HCT116 (cell line): ENCODE results near the gene SIX3. TPM values are rescaled to one million over a fixed set of nuclear protein-coding genes. Genes with fewer than 3 reads are reported as not detected.

Source experiments
- ATAC-seq: fragments of 200-7000 bp; cut with Tn5 transposase; 2 replicates; pipeline ENCODE4 v1.9.1; 2020; ENCODE audit warnings: mild to moderate bottlenecking, moderate library complexity
- BruUV-seq: library from RNA; stranded (reverse); fragments of 400-500 nt; replicated peaks from 2 replicates; lab custom pipeline; 2021; lab: Mats Ljungman, UMichigan
- CTCF ChIA-PET: fragments of 300-600 bp; sonication (Branson Sonifier 250); formaldehyde crosslinking; loops from one replicate; lab custom pipeline; 2021; ENCODE audit warnings: antibody characterized with exemption; lab: Charles Lee
- POLR2A ChIA-PET: fragments of 300-600, 350-600 bp; sonication (Branson Sonifier 250); formaldehyde crosslinking; loops from one replicate; lab custom pipeline; 2021; ENCODE audit warnings: antibody characterized with exemption; lab: Charles Lee
- RAD21 ChIA-PET, 2 experiments: fragments of 300-600 bp; sonication (Branson Sonifier 250); formaldehyde crosslinking; loops; one replicate each; lab custom pipeline; 2023; ENCODE audit warnings: low total read pairs in 2 of 2; ENCODE audit not compliant: uncharacterized antibody in 2 of 2, unreplicated experiment in 2 of 2, low non-redundant PET in 1 of 2; lab: Charles Lee
- DNase-seq: peaks from one replicate; pipeline ENCODE4 v3.0.0-alpha.2; 2010; ENCODE audit warnings: low read depth, low spot score
- H2AFZ ChIP-seq: fragments of 200-600 bp; shearing (Covaris generic), sonication (generic); 2 replicates; pipeline ENCODE4 v1.6.1; 2017; ENCODE audit warnings: low read depth, mixed run types, mixed read lengths, antibody characterized with exemption, low read length; ENCODE audit not compliant: poor library complexity, severe bottlenecking
- H3K27ac ChIP-seq: 2 replicates; pipeline ENCODE4 v1.5.1; 2012; ENCODE audit warnings: low read depth, low read length
- H3K27me3 ChIP-seq: fragments of 200-600 bp; sonication (generic); 2 replicates; pipeline ENCODE4 v1.6.1; 2016; ENCODE audit warnings: mixed run types, low read length, mixed read lengths; ENCODE audit not compliant: insufficient read depth
- H3K36me3 ChIP-seq, 2 experiments: fragments of 200-500 bp in 1 of 2; fragments of 200-600 bp in 1 of 2; sonication (Bioruptor generic) in 1 of 2; sonication (generic) in 1 of 2; 2 replicates each; pipeline versions ENCODE4 v1.5.1 to v1.6.1; 2014 to 2016; ENCODE audit warnings: low read length in 2 of 2, inconsistent platforms in 1 of 2, mixed read lengths in 1 of 2, mixed run types in 1 of 2; ENCODE audit not compliant: insufficient read depth in 2 of 2, control insufficient read depth in 1 of 2
- H3K4me1 ChIP-seq, 2 experiments: fragments of 200-600 bp in 1 of 2; sonication (generic) in 1 of 2; 2 replicates each; pipeline versions ENCODE4 v1.5.1 to v1.6.1; 2012 to 2017; ENCODE audit warnings: low read length in 2 of 2, inconsistent platforms in 1 of 2, mild to moderate bottlenecking in 1 of 2, mixed read lengths in 1 of 2, mixed run types in 1 of 2, moderate library complexity in 1 of 2; ENCODE audit not compliant: insufficient read depth in 2 of 2, control insufficient read depth in 1 of 2
- H3K4me2 ChIP-seq: fragments of 200-600 bp; sonication (generic); 2 replicates; pipeline ENCODE4 v1.6.1; 2017; ENCODE audit warnings: mixed run types, low read length, mixed read lengths
- H3K4me3 ChIP-seq, 2 experiments: fragments of 200-600 bp in 1 of 2; sonication (generic) in 1 of 2; replicated peaks in 1 of 2; 2 replicates each; pipeline ENCODE4 v1.5.1; 2011 to 2016; ENCODE audit warnings: low read length in 2 of 2, control low read depth in 1 of 2, low read depth in 1 of 2, mild to moderate bottlenecking in 1 of 2, mixed read lengths in 1 of 2, mixed run types in 1 of 2
- H3K79me2 ChIP-seq: fragments of 200-600 bp; sonication (generic); 2 replicates; pipeline ENCODE4 v1.6.1; 2017; ENCODE audit warnings: mild to moderate bottlenecking, mixed run types, low read length, moderate library complexity, mixed read lengths; ENCODE audit not compliant: insufficient read depth
- H3K9ac ChIP-seq: fragments of 200-600 bp; sonication (generic); 2 replicates; pipeline ENCODE4 v1.6.1; 2016; ENCODE audit warnings: low read length, mixed read lengths
- H3K9me2 ChIP-seq: fragments of 200-600 bp; sonication (generic), shearing (Covaris generic); 2 replicates; pipeline ENCODE4 v1.6.1; 2017; ENCODE audit warnings: mixed run types, mild to moderate bottlenecking, moderate library complexity; ENCODE audit not compliant: insufficient read depth
- H3K9me3 ChIP-seq, 2 experiments: fragments of 200-500 bp in 1 of 2; fragments of 200-600 bp in 1 of 2; sonication (Bioruptor generic) in 1 of 2; sonication (generic) in 1 of 2; 2 replicates each; pipeline ENCODE4 v1.6.1; 2014 to 2017; ENCODE audit warnings: low read length in 2 of 2, mixed read lengths in 2 of 2, inconsistent platforms in 1 of 2, low read depth in 1 of 2, mild to moderate bottlenecking in 1 of 2, mixed run types in 1 of 2, moderate library complexity in 1 of 2; ENCODE audit not compliant: control insufficient read depth in 1 of 2, insufficient read depth in 1 of 2
- H4K20me1 ChIP-seq: fragments of 200-600 bp; sonication (generic), shearing (Covaris generic); 2 replicates; pipeline ENCODE4 v1.6.1; 2017; ENCODE audit warnings: mixed run types, mild to moderate bottlenecking, moderate library complexity; ENCODE audit not compliant: insufficient read depth
- CBX3 ChIP-seq: IDR thresholded peaks from 2 replicates; pipeline ENCODE4 v1.6.1; 2012; ENCODE audit warnings: low read depth
- EZH2phosphoT487 ChIP-seq: fragments of 200-600 bp; IDR thresholded peaks from 2 replicates; pipeline ENCODE4 v1.6.1; 2018; ENCODE audit warnings: antibody characterized with exemption, borderline replicate concordance
- JUND ChIP-seq: IDR thresholded peaks from 2 replicates; pipeline ENCODE4 v1.6.1; 2012
- POLR2A ChIP-seq: IDR thresholded peaks from 2 replicates; pipeline ENCODE4 v1.7.0; 2011; ENCODE audit warnings: borderline replicate concordance; ENCODE audit not compliant: insufficient read depth, insufficient read length; ENCODE audit errors: extremely low read depth
- POLR2AphosphoS5 ChIP-seq: IDR thresholded peaks from 2 replicates; pipeline ENCODE4 v1.6.1; 2011; ENCODE audit warnings: mild to moderate bottlenecking, low read depth, low read length, moderate library complexity
- RAD21 ChIP-seq: IDR thresholded peaks from 2 replicates; pipeline ENCODE4 v1.6.1; 2012; ENCODE audit warnings: low read depth, mild to moderate bottlenecking
- SIN3A ChIP-seq: IDR thresholded peaks from 2 replicates; pipeline ENCODE4 v1.6.1; 2012; ENCODE audit warnings: low read depth
- SRF ChIP-seq: IDR thresholded peaks from 2 replicates; pipeline ENCODE4 v1.6.1; 2012; ENCODE audit warnings: low read depth
- TCF7L2 ChIP-seq: IDR thresholded peaks from 2 replicates; pipeline ENCODE4 v1.7.0; 2011; ENCODE audit warnings: borderline replicate concordance, inconsistent platforms; ENCODE audit not compliant: insufficient read depth, insufficient read length; ENCODE audit errors: extremely low read depth
- YY1 ChIP-seq: IDR thresholded peaks from 2 replicates; pipeline ENCODE4 v1.6.1; 2011; ENCODE audit warnings: low read length, low read depth, moderate library complexity, mild to moderate bottlenecking; ENCODE audit not compliant: insufficient replicate concordance; ENCODE audit errors: extremely low read depth
- ZFX ChIP-seq: fragments of 450-650 bp; IDR thresholded peaks from 2 replicates; pipeline ENCODE4 v1.6.1; 2017
- intact Hi-C: fragments of 100-400 bp; cut with micrococcal nuclease; formaldehyde crosslinking; loops from 2 replicates; pipeline ENCODE4 v1.10.0; 2022
- total RNA-seq: library from RNA; stranded (reverse); gene quantifications from one replicate; pipeline ENCODE4 v1.2.1, GENCODE V29; 2021; ENCODE audit not compliant: unreplicated experiment
- TF ChIP-seq, protein P1 (sequence below): IDR thresholded peaks from 2 replicates; pipeline ENCODE4 v1.6.1; 2012
- TF ChIP-seq, protein P2 (sequence below): IDR thresholded peaks from 2 replicates; pipeline ENCODE4 v1.6.1; 2012; ENCODE audit warnings: low read depth
- TF ChIP-seq, protein P3 (sequence below): IDR thresholded peaks from 2 replicates; pipeline ENCODE4 v1.6.1; 2011; ENCODE audit warnings: mild to moderate bottlenecking, low read length, moderate library complexity; ENCODE audit not compliant: insufficient replicate concordance; ENCODE audit errors: extremely low read depth

The SIX3 gene
- total RNA-seq, 1 experiment from 2014 or later, result 1.2 TPM

DNA sequence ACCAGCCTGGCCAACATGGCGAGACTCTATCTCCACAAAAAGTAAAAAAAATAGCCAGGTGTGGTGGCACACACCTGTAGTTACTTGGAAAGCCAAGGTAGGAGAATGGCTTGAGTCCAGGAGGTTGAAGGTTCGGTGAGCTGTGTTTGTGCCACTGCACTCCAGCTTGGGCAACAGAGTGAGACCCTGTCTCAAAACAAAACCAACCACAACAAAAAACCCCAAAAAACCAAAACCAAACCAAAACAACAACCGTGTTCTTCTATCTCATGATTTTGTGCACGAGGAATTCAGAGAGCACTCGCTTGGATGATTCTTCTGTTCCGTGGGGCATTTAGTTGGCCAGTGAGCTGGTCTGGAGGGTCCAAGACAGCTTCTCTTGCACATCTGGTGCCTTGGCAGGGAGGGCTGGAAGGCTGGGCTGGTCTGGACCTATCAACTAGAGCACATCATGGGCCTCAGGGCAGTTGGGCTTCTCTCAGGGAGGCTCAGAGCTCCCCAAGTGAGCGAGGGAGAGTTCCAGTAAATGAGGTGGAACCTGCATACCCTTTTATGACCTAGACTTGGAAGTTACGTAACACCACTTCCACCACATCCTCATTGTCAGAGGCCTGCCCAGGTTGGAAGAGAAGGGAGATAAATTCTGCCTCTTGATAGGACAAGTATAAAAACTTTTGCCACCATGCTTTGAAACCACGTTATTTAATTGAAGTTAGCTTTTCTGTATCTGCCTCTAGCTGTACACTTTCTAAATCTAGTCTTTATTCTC is 42.5 kb downstream of the SIX3 start:
- no peaks in the 10 kb centered on the region for H4K20me1 ChIP-seq
- ChIA-PET RAD21 (no interaction called here), POLR2A (no interaction called here), CTCF (interaction anchor here (1.2 to 1.9 kb wide), 2 partner anchors 11 to 595 kb away, joined by 3 to 7 read pairs; no protein-coding TSS in a partner anchor)
- DNase-seq (no peak), ATAC-seq (no peak)
- H2AFZ ChIP-seq, result no peak overlapping the region
- no peak overlapping the region for H3K4me3 ChIP-seq
- H3K9me3 ChIP-seq, result peaks cover 4 to 7% of the 10 kb centered on the region in 2 experiments; a peak in 2 of 4 replicates
- no peak overlapping the region for H3K4me2 ChIP-seq
- H3K9ac ChIP-seq, result no peak overlapping the region
- BruUV-seq, result no TSS peak
- no peaks in the 10 kb centered on the region for H3K36me3 ChIP-seq
- H3K9me2 ChIP-seq, result no peaks in the 10 kb centered on the region
- no peak overlapping the region for H3K27ac ChIP-seq
- H3K79me2 ChIP-seq, result no peaks in the 10 kb centered on the region
- no peaks in the 10 kb centered on the region for H3K27me3 ChIP-seq
- intact Hi-C loops, result loop anchor here (5.0 kb wide), 1 partner anchor 593 kb away; no protein-coding TSS in a partner anchor
- TF ChIP-seq EZH2phosphoT487, result no peak
- TF ChIP-seq, protein P1, sequence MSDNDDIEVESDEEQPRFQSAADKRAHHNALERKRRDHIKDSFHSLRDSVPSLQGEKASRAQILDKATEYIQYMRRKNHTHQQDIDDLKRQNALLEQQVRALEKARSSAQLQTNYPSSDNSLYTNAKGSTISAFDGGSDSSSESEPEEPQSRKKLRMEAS, result no peak
- no peak for TF ChIP-seq POLR2A
- TF ChIP-seq TCF7L2, result no peak
- no peak for TF ChIP-seq CBX3
- H3K4me1 ChIP-seq, result no peaks in the 10 kb centered on the region

DNA sequence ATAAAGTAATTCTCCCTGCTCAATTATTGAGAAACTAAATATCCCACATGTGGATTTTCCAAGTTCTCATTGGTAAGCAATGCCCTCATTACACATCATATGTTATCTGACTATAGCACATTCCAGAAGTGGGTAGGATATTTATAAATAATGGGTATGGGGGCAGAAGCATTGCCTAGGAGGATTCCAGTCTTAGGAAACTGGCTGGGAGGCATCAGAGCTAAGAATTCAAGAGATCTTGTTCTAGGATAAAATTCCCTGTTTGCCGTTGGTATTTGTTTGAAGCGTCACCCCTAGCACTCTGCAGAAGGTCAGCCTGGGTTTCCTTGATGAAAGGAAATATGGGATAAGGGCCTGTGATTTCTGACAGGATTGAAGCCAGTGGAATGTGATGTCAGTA is 47.7 kb downstream of the SIX3 start:
- Histone ChIP-seq H3K9me2 (no peaks in the 10 kb centered on the region), H3K4me3 (no peak overlapping the region), H3K79me2 (no peaks in the 10 kb centered on the region), H3K4me1 (no peaks in the 10 kb centered on the region), H3K9ac (no peak overlapping the region), H3K27me3 (peaks cover 10% of the 10 kb centered on the region), H3K9me3 (peaks cover 4 to 7% of the 10 kb centered on the region in 2 experiments; a peak in 2 of 4 replicates), H3K4me2 (no peak overlapping the region), H3K36me3 (no peaks in the 10 kb centered on the region), H3K27ac (no peak overlapping the region), H4K20me1 (no peaks in the 10 kb centered on the region), H2AFZ (no peak overlapping the region)
- DNase-seq (no peak), ATAC-seq (no peak)
- intact Hi-C loops, result no loop called here
- ChIA-PET CTCF (no interaction called here), RAD21 (no interaction called here), POLR2A (no interaction called here)
- no TSS peak for BruUV-seq
- TF ChIP-seq, protein P2, sequence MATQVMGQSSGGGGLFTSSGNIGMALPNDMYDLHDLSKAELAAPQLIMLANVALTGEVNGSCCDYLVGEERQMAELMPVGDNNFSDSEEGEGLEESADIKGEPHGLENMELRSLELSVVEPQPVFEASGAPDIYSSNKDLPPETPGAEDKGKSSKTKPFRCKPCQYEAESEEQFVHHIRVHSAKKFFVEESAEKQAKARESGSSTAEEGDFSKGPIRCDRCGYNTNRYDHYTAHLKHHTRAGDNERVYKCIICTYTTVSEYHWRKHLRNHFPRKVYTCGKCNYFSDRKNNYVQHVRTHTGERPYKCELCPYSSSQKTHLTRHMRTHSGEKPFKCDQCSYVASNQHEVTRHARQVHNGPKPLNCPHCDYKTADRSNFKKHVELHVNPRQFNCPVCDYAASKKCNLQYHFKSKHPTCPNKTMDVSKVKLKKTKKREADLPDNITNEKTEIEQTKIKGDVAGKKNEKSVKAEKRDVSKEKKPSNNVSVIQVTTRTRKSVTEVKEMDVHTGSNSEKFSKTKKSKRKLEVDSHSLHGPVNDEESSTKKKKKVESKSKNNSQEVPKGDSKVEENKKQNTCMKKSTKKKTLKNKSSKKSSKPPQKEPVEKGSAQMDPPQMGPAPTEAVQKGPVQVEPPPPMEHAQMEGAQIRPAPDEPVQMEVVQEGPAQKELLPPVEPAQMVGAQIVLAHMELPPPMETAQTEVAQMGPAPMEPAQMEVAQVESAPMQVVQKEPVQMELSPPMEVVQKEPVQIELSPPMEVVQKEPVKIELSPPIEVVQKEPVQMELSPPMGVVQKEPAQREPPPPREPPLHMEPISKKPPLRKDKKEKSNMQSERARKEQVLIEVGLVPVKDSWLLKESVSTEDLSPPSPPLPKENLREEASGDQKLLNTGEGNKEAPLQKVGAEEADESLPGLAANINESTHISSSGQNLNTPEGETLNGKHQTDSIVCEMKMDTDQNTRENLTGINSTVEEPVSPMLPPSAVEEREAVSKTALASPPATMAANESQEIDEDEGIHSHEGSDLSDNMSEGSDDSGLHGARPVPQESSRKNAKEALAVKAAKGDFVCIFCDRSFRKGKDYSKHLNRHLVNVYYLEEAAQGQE, result no peak
- TF ChIP-seq, protein P3, sequence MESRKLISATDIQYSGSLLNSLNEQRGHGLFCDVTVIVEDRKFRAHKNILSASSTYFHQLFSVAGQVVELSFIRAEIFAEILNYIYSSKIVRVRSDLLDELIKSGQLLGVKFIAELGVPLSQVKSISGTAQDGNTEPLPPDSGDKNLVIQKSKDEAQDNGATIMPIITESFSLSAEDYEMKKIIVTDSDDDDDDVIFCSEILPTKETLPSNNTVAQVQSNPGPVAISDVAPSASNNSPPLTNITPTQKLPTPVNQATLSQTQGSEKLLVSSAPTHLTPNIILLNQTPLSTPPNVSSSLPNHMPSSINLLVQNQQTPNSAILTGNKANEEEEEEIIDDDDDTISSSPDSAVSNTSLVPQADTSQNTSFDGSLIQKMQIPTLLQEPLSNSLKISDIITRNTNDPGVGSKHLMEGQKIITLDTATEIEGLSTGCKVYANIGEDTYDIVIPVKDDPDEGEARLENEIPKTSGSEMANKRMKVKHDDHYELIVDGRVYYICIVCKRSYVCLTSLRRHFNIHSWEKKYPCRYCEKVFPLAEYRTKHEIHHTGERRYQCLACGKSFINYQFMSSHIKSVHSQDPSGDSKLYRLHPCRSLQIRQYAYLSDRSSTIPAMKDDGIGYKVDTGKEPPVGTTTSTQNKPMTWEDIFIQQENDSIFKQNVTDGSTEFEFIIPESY, result no peak
- TF ChIP-seq RAD21 (no peak), CBX3 (no peak), SRF (no peak), EZH2phosphoT487 (no peak), SIN3A (no peak), JUND (no peak), YY1 (no peak), POLR2AphosphoS5 (no peak), ZFX (no peak)
